ENCODE data around the gene MROH9. TPM values are rescaled to one million over a fixed set of nuclear protein-coding genes. Genes with fewer than 3 reads are reported as not detected.

The MROH9 gene
- total RNA-seq, 1 experiment from 2014 or later, result not detected

DNA sequence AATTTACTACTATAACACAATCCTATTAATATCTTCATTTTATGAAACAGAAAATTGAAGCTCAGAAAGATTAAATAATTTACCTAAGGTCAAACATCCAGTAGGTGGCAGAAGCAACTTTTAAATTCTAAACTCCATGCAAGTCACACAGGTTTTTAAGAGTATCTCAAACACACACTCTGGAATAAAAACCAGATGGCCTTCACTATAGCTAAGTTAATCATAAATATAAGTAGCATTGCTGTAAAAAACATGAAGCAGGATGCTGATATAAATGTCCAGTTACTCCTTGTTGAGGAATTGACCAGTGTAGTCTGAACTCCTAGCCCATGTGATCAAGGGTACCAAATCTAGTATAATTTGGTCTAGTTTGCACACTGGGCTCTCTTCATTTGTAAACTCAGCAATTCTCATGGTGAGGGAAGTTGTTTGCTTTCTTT lies 146.0 kb downstream of the MROH9 start:
- no peak for DNase-seq (ENCODE audit: extremely low read depth, low read depth)

DNA sequence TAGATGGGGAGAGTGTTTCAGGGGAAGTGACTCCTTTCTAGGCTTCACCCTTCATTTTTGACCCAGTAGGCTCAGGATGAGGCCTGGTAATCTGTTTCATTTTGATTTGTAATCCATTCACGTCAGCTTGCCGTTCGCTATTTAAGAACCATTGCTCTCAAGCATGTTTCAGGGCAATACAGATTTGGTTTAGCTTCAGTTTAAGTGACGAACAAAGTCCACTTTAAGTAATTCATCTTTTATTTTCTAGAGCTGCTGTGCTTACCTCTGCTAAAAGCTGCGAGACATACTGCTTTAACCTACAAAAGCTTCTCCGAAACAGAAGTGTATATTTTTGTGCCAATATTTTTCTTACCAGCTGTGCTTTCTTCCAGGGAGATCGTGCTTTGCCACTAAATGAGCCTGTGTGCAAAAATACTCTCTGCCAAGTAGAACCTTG lies 146.4 kb downstream of the MROH9 start:
- DNase-seq (ENCODE audit: extremely low read depth, low read depth), result no peak

DNA sequence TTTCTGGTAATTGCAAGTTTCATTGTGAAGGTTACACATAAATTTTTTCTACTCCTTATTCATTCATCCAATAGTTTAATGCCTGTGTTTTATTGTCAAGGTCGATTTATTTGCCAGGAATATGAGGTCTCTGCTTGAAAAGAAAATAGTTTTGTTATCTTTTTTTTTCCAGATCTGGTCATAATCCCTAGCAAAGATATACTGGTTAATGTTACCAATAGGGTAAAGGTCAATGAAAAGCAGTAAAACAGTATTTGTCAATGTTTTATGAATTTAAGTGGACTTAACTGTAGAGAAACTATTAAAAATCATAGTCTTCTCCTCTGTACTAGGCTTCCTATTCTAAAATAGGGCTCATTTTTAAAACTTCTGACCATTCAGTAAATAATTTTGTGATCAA lies 147.3 kb downstream of the MROH9 start:
- no peak for DNase-seq (ENCODE audit: extremely low read depth, low read depth)

DNA sequence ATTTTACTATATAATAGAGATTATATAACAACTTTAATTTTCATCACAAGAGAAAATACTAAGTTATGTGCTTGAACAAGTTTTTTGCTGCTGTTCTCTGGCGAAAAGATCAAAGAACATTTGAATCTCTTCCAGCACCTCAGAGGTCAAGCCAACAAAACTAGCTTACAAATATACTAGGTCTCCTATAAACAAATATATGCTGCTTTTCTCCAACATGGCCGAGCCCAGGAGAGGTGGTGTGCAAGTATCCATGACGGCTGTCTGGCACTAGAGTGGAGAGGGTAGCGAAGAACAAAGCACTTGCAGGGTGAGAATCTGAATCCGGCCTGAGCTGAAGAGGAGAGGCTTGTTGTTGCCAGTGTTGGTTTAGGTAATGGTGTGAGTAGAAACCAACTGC lies 147.9 kb downstream of the MROH9 start:
- DNase-seq (ENCODE audit: extremely low read depth, low read depth), result no peak

DNA sequence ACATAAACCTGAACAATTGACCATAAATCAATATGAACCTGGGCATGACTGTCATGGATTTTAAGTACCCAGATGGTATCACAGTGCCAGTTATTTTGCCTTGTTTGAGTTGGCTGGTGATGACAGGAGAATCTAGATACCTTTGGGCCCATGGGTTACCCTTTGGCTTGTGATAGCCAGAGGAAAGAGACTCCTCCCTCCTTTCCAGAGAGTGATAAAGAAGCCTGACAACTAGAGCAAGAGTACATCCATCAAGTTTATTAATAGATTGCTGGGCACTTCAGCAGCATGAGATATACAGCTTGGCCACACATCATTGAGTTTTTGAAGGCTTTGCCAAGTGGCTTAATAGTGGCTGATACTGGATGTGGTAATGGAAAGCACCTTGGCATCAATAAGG lies 148.8 kb downstream of the MROH9 start:
- DNase-seq (ENCODE audit: extremely low read depth, low read depth), result no peak

DNA sequence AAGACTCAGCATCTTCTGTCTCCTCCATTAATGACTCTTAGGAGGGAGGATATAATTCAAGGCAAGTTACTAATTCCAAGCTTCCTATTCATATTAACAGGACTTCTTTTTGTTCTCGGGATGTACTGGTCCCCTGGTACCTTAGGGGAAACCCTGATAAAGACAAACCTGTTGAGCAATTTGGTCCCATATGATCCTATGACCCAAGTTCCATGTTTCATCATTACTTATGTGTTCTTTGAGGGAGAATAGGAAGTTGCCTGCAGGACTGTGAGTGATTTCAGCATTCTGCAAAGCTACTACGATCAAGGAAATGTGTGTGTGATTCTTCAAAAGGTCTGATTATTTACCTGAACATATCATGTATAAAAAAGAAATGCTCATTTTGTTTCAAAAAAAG lies 149.5 kb downstream of the MROH9 start:
- DNase-seq (ENCODE audit: extremely low read depth, low read depth), result no peak

DNA sequence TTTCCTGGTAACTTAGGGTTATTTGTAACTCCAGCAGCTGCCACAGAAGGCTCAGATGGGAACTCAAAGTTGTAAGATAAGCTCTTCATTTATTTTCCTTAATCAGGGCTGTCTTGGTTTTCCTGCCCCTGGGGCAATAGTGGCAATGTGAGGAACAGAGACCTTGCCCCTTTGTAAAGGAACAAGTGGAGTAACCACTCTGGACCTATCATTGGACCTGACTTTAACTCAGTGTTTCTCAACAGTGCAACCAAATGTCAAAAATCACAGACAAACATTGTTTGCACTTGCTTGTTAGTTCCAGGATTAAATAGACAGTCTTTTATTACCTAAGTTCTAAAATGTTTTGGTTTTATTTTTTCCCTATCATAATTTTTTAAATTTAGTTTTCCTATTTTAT lies 152.6 kb downstream of the MROH9 start:
- no peak for DNase-seq (ENCODE audit: extremely low read depth, low read depth)

DNA sequence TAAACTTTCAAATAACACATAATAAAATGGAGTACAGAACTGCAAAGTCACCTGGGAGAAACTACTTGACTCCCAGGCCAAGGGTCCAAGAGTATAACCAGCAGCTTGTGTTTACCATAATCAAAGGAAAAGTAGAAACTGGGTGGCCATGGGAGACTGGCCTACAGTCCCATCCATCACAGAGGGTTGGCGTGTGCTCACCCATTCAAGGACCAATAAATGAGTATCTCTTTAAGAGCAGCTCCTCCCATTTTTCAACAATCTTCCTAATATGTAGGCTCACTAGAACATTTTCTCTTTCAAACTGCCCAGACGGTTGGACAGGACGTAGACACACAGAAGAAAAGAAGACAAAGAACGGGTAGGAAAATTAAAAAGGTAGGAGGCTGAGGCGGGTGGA lies 155.3 kb downstream of the MROH9 start, which contains the start of gene FMO3:
TSS of gene FMO3 (plus strand) at position 302 of the 400 bp plus-strand sequence. CDS start 1,754 bp downstream, outside the sequence.
- DNase-seq (ENCODE audit: extremely low read depth, low read depth), result no peak

DNA sequence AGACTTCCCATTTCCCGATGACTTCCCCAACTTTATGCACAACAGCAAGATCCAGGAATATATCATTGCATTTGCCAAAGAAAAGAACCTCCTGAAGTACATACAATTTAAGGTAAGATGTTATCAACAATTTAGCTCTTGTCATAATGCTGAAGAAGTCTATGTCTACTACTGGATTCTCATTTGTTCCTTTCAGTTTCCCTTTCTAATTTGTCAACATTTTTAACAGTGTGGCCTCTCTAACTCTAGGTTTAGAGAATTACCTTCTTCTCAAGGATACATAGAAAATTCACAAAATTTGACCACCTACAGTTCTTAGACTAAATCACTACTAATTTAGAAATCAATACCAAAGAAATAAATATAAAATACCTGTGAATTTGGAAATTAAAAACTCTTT lies 168.5 kb downstream of the MROH9 start:
- no peak for DNase-seq (ENCODE audit: extremely low read depth, low read depth)

DNA sequence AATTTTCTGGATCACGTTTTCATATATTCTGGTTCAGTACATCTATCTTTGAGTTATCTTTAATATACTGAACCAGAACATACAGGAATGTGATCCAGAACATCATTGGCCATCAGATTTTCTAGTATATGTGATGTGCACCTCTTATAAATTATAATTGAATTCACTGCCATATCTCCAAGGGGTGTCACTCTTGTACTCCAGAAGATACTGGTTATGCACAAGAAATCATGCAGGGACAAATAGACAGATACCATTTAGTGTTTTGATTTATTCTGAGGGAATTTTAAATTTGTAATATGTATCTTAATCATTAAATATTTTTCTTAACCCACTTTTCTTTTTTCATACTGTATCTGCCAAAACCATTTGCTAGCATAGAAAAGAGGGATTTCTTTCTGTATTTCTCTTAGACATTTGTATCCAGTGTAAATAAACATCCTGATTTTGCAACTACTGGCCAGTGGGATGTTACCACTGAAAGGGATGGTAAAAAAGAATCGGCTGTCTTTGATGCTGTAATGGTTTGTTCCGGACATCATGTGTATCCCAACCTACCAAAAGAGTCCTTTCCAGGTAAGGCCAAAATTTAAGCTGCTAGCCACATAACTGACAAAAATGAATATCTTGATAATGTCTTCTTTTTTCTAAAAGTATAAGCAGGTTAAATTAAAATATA lies 172.1 kb downstream of the MROH9 start:
- DNase-seq (ENCODE audit: extremely low read depth, low read depth), result no peak

DNA sequence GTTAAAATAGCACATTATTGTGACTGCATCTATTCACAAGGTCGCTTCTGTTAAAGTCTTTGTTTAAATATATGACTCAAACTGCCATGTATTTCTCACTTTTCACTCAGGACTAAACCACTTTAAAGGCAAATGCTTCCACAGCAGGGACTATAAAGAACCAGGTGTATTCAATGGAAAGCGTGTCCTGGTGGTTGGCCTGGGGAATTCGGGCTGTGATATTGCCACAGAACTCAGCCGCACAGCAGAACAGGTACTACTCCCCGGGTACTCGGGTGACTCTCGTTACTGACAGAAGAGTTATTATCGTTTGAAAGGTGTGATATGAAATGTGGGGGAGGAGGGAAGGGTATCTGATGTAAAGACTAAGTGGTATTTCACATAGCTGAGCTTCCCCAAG lies 172.6 kb downstream of the MROH9 start:
- DNase-seq (ENCODE audit: extremely low read depth, low read depth), result no peak

DNA sequence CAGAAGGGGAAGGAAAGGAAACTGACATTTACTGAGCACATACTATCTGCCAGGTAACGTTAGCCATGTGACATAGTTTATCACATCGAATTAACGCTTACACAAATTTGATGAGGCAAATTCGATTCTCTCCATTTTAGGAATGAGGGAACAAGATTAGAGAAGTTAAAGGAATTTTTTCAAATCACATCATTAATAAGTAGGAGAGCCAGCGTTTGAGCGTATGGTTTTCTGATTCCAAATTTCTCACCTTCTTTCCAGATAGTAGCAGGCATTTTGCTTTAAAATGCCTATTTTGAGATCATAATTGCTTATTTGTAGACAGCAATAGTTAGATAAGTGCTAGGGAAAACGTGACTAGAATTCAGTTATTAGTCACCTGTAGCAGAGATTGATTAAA lies 174.6 kb downstream of the MROH9 start:
- DNase-seq (ENCODE audit: extremely low read depth, low read depth), result no peak

DNA sequence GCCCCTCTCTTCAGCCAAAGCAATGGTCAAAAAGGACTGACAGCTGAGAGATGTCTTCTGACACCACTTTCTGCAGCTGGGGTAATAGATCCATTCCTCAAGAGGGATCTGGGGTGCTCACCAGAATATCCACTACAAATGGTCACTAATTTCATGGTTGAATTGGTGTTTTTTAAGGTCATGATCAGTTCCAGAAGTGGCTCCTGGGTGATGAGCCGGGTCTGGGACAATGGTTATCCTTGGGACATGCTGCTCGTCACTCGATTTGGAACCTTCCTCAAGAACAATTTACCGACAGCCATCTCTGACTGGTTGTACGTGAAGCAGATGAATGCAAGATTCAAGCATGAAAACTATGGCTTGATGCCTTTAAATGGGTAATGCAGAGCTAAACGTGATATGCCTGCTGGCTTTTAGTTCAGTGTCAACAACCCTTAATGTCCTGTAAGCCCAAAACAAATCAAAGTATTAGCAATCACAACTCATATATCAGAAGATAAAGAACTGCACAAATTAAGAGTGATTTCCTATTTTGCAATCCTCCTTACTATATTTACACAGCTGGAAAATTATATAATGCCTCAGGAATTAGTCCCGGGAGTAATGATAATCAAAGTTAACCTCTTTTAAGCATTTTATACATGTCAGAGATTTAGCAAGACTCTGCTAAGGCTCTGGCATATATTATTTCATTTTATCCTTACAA lies 175.4 kb downstream of the MROH9 start:
- DNase-seq (ENCODE audit: extremely low read depth, low read depth), result no peak

DNA sequence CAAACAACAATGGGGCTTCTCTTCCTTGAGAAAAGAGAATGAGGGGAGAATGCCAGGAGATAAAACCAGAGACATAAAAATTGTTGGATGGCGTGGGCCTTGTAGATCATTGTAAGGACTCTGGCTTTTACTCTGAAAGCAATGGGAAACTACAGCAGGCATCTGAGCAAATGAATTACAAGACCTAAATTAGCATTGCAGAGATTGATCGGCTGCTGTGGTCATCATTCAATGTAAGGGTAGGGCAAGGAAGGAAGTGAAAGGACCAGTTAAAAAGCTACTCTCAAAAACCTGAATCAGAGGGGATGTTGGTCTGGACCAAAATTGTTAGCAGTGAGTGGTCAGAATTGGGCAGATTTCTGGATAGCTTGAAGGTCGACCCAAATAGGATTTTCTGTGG lies 176.8 kb downstream of the MROH9 start:
- DNase-seq (ENCODE audit: extremely low read depth, low read depth), result no peak

DNA sequence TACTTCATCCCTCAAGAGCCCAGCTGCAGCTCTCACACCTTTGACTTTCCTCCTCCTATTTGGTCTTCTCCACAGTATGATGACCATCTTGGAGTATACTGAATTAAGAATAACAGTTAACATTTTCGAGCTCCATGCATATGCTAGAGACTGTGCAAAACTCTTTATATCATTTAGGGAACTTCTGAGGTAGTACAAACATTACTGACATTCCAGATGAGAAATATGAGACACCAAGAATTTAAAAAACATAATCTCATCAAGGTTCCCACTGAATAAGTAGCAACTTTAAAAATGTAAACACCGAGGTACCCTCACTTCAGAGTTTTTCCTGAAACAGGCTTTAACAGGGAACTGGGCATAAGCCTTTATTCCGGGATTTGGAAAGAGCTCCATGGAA lies 178.0 kb downstream of the MROH9 start:
- DNase-seq (ENCODE audit: extremely low read depth, low read depth), result no peak

Small RNAs within 50 kb of the gene (small RNA-seq; reads per million reads assigned to genes)
- 0 reads per million in 2 experiments for gene MIR1295A

Other genes with a start within 250 kb of the MROH9 start
- not detected in 2 replicates for gene FMO3, start 155.4 kb downstream of the MROH9 start, total RNA-seq (2014; rRNA removed; shearing (Covaris generic))
- gene FMO2, start 249.8 kb downstream of the MROH9 start, total RNA-seq (2014; rRNA removed; shearing (Covaris generic)), result not detected in 2 replicates